Transverse colon (tissue), 4 donors: ENCODE results near the gene HCRTR1.
"Not testable (repeated sequence)": the region's sequence is repeated elsewhere in the genome, so short reads cannot be mapped to it uniquely, and the experiment has no call there.

ENCODE experiments used
- CTCF ChIP-seq, 5 experiments: fragments of 200-600 bp in 3 of 5; fragments of 450-650 bp in 2 of 5; sonication (generic) in 3 of 5; IDR thresholded peaks; 1 replicate in 2 of 5; 2 replicates in 3 of 5; pipeline ENCODE4 v1.5.1; 2016 to 2017; ENCODE audit warnings: antibody characterized with exemption in 5 of 5, inconsistent platforms in 3 of 5, mild to moderate bottlenecking in 2 of 5, moderate library complexity in 1 of 5
- POLR2A ChIP-seq: fragments of 450-650 bp; IDR thresholded peaks from one replicate; pipeline ENCODE4 v1.6.1; 2016; ENCODE audit warnings: antibody characterized with exemption, mild to moderate bottlenecking, moderate library complexity
- POLR2AphosphoS5 ChIP-seq, 3 donors: sonication (generic); formaldehyde crosslinking; IDR thresholded peaks; one replicate each; pipeline ENCODE4 v1.6.1; 2016; ENCODE audit warnings: antibody characterized with exemption in 3 of 3

- not testable (repeated sequence) for TF ChIP-seq CTCF (IDR thresholded peaks at IDR 0.05); POLR2AphosphoS5 (IDR thresholded peaks at IDR 0.05); POLR2A
Measured at GRCh38 chr1:31587328-31587699, 30.2 kb upstream of the HCRTR1 start.
